ENCODE measurements around the gene ITPKC.

DNA sequence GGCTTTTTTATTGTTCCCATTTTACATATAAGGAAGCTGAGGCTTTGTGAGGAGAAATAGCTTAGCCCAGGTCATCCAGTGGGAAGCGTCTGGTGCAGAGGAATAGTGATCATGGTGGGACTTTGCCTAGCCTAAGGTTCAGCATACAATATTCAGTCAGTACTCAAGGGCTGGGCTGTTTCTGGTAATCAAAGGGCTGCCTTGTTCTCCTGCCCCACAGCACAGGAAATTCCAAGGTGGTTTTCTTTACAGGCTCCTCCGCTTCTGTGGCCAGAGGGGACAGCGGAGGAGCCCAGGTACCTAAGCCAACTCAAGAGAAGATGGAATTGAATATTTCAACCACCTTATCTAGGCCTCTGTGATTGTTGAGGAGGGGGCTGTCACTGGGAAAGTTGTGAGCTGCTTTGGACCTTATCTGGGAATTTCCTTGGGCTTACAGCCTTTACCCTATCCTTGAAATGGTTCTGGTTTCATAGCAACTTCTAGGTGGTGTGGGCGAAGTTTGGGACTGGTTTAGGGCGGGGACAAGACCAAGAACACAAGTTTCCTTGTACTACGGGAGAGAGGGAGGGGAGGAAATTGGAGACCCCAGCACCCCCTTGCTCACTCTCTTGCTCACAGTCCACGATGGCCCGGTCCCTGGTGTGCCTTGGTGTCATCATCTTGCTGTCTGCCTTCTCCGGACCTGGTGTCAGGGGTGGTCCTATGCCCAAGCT, 58.2 kb downstream of the ITPKC start, which contains the start of gene MIA:
- TF ChIP-seq, protein P1, sequence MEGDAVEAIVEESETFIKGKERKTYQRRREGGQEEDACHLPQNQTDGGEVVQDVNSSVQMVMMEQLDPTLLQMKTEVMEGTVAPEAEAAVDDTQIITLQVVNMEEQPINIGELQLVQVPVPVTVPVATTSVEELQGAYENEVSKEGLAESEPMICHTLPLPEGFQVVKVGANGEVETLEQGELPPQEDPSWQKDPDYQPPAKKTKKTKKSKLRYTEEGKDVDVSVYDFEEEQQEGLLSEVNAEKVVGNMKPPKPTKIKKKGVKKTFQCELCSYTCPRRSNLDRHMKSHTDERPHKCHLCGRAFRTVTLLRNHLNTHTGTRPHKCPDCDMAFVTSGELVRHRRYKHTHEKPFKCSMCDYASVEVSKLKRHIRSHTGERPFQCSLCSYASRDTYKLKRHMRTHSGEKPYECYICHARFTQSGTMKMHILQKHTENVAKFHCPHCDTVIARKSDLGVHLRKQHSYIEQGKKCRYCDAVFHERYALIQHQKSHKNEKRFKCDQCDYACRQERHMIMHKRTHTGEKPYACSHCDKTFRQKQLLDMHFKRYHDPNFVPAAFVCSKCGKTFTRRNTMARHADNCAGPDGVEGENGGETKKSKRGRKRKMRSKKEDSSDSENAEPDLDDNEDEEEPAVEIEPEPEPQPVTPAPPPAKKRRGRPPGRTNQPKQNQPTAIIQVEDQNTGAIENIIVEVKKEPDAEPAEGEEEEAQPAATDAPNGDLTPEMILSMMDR (IDR thresholded peaks at IDR 0.05): no peak
- no peak for TF ChIP-seq POLR2A (IDR thresholded peaks at IDR 0.05)
- TF ChIP-seq POLR2AphosphoS5 (IDR thresholded peaks at IDR 0.05; ENCODE audit: insufficient read depth in 1 of 2, low read depth in 1 of 2): no peak

Measured in vagina (tissue), 2 donors.